HuH-7 (cell line): ENCODE measurements around the gene ZNF662.

Experiments
- DNase-seq: peaks from one replicate; pipeline ENCODE4 v3.0.0; 2011; ENCODE audit warnings: low spot score

ZNF662 gene

DNA sequence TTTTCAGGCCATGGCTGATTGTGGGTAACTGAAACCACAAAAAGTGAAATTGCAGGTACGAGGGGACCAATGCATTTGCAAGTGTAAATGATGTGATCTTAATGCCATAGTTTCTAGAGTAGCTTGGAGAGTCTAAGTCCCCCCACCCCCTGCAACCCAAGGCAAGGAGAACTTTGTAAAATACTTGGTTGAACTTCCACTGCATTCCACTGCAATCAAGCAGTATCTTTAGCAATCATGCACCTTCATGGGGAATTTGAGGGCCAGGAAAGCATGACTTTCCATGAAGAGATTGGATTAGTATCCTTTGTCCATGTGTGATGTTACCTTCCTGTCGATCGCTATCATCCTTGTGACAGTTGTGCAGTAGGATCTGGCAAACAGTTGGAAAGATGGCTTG is 18.9 kb upstream of the ZNF662 start:
- DNase-seq: no peak

DNA sequence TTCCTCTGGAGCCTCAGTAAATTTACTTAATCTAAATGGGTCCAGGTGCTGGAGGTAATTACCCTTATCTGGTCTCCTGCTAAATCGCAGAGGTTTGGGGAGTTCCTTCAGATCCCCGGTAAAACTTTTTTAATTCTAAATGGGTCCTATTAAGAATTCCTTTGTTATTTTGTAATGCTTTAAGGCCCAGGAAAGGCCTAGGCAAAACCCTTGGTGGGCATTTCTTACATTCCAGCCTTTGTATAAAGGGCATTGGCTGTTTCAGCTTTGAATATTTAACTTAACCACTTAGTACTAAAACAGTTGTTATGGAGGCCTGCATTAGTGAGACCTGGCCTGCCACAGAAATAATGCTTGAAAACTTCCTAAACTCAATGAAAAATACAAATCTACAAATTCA is 14.9 kb upstream of the ZNF662 start:
- no peak for DNase-seq

- DNase-seq: no peak
Observed at GRCh38 chr3:42892169-42892568, 13.8 kb upstream of the ZNF662 start.

GRCh38 chr3:42892807-42893206 is 13.1 kb upstream of the ZNF662 start:
- DNase-seq: no peak

GRCh38 chr3:42894698-42895579 is 11.0 kb upstream of the ZNF662 start:
- no peak for DNase-seq

GRCh38 chr3:42895580-42895868 is 10.4 kb upstream of the ZNF662 start:
- no peak for DNase-seq

DNA sequence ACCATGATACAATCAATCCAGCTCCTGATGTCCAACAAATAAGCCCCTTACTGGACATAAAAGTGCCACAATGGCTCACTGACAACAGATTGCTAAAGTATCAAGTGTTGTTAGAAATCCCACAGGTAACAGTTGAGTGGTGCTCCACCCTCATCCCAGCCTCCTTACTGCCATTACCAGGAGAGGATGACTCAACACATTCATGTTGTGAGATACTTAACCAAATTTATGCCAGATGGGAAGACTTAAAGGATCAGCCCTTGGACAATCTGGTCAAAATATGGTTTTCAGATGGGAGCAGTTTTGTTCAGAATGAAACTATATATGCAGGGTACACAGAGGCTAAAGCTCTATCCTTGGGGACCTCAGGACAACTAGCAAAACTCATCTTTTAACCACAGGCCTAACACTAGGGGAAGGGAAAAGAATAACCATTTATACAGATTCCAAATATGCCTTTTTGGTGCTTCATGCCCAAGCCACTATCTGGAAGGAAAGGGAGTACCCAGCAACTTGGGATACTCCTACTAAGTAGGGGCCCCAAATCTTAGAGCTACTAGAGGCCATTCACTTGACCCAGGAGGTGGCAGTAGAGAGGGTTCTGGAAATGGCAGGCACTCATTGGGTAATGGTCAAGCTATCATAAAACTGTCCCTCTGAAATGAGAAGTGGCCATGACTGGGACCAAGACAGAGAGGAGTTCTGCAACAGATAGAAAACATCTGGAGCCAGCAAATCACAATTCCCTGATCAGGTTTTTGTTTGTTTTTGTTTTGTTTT is 6.9 kb upstream of the ZNF662 start:
- DNase-seq: no peak

DNA sequence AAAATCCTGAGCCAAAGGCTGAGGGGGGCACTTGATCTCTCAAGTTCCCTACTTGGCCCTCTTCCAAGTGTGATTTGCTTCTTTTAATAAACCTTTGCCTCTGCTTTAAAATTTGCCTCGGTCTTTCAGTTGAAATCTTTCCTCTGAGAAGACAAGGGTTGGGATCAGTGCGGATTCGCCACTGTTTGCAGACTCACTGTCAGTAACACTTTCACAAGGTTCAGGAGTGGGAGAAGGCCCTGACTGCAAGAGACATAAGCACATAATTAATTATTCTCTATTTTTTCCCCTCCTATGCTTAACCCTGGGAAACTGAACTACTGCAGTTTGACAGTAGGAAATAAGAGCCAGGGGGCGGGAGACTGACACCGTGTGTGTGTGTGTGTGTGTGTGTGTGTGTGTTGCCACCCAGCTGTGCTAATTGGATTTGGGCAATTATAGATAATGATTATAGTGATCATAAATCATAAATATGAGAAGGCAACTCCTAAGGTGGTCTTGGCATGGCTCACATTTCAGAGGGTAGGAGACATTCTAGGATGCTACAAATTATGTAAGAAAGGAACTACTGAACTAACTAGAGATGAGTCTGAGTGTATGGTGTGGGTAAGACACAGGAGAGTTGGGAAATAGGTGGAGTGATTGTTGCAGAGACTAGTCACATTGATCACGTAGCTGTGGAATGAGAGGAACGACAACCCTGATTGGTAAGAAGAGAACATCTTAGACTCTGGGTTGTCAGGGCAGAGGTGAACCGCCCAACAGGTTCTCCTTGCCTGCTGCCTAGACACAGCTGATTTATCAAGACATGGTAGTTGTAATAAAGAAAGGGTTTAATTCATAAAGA is 5.5 kb upstream of the ZNF662 start:
- DNase-seq: no peak

- DNase-seq: no peak
Observed at GRCh38 chr3:42901073-42901415, 4.9 kb upstream of the ZNF662 start.

GRCh38 chr3:42902257-42902656 is 3.7 kb upstream of the ZNF662 start:
- no peak for DNase-seq

GRCh38 chr3:42904076-42904475 is 1.9 kb upstream of the ZNF662 start:
- DNase-seq: no peak

GRCh38 chr3:42905740-42906069 is 237 bp upstream of the ZNF662 start:
- DNase-seq: no peak

- no peak for DNase-seq
Observed at GRCh38 chr3:42906848-42907183, 874 bp downstream of the ZNF662 start.

DNA sequence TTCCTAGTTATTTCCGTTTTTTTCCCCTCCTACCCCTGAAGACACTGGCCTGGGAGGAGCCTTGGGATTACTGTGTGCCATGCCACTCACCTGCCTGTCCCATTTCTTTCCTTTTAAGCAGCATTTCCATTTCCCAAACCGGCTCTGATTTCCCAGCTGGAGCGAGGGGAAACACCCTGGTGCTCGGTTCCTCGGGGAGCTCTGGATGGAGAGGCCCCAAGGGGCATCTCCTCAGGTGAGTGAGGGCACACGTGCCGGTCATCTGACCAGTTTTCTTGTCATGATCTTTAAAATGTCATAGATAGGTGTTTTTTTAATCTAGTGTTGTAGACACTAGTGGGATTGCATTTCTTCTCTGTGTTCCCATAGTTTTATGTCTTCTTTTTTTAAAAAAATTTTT is 2.7 kb downstream of the ZNF662 start:
- no peak for DNase-seq

DNA sequence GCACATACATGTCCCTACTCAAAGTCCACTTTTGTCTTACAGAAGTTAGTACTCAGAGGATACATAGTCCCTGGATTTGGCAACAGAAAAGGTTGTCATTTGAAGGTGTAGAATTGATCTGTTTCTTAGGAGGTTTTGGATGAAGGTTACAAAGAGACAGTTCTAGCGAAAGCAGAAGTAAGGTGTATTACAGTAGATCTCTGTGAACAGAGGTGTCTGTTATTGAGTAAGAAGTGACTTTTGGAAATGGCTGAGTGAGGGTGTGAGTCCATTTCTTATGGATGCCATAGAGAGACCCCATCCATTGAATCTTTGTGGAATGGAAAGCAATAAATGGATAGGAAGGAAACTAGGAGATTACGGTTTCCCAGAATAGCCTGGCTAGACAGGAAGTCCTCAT is 5.6 kb downstream of the ZNF662 start:
- DNase-seq: no peak

DNA sequence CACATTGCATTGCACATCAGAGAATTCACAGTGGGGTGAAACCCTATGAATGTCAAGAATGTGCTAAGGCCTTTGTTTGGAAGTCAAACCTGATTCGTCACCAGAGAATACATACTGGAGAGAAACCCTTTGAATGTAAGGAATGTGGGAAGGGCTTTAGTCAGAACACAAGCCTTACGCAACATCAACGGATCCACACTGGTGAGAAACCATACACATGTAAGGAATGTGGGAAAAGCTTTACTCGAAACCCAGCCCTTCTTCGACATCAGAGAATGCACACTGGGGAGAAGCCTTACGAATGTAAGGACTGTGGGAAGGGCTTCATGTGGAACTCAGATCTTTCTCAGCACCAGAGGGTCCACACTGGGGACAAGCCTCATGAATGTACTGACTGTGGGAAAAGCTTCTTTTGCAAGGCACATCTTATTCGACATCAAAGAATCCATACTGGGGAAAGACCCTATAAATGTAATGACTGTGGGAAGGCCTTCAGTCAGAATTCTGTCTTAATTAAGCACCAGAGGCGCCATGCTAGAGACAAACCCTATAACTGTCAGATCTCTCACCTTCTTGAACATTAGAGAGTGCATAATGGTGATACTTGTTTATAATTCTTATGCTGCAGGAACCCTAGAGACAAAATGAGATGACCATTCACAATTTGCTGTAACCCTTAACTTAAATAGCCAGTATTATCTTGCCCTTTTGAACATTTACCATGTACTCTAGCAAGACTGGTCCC is 9.0 kb downstream of the ZNF662 start:
- no peak for DNase-seq

DNA sequence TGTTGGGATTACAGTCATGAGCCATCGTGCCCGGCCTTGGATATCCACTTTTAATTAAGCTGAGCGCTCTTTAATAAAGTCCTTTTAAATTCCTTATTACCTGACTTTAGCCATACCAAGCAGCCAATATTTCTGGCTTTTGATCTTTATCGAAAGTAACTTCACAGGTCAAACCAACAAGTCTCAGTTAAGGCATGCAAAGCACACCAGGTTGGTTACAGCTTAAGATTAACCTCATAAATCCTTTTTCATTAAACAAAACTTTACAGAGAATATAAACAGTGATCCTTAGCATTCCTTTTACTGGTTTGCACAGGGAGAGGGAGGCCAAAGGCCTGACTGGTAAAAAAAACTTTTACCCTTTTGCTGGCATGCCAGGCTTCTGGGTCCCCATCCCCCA is 17.7 kb downstream of the ZNF662 start:
- DNase-seq: no peak

GRCh38 chr3:42926310-42926709 is 20.4 kb downstream of the ZNF662 start:
- DNase-seq: no peak

GRCh38 chr3:42934111-42934510 is 28.2 kb downstream of the ZNF662 start:
- no peak for DNase-seq

DNA sequence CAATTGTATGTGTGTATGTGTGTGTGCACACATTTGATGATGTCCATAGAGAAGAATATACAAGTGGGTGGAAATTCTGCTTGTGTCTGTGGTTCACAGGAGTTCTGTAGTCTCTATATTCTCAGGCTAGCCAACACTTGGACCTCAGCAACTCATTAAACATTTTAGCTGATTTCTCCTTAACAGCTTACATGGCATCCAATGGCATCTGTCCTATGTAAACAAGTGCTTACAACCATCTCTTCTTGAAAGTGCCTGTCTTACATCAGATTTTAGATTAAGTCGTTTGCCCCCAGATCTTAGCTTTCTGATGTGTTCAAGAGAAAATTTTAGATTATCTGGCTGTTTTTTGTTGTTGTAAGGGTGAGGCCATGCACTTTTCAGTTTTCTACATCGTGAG is 29.0 kb downstream of the ZNF662 start:
- no peak for DNase-seq

DNA sequence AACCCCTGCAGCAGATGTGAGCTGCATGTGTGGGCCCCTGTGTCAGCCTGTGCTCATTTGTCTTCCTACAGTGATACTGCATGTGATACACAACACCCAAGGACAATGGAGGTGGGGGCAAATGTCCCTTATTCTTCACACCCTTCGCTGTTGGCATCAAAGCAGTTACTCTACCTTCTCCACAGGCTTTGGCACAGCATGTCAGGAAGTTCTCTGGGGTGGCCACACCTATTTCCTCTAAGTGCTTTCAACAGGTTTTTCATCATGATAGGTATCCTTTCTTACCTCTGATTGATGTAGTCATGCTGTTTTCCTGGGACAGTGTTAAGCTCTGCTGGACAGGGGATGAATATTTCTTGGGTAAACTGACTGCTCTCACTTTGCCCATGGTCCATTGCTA is 29.5 kb downstream of the ZNF662 start:
- DNase-seq: no peak
